ENCODE results near the gene CHCHD3.

Gene CHCHD3

DNA sequence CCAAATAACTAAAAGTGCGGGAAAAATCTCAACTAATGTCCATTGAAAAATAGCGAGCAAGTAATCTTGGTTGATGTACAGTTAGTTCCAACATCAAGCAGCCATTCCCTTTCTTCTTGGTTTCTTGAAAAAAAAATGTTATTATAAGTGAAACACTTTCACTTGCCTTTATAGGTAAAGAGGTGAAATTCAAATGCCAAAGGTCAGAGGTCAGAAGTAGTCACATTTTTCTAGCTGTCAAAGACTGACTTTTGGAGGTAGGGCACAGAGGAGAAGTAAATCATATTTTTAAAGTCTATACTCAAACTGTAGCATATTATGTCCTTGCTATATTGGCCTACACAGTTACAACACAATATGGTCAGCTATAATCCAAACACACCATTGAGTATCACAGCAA, 62.3 kb downstream of the CHCHD3 start:
- DNase-seq (ENCODE audit: low read depth): no peak
- TF ChIP-seq, protein P1, sequence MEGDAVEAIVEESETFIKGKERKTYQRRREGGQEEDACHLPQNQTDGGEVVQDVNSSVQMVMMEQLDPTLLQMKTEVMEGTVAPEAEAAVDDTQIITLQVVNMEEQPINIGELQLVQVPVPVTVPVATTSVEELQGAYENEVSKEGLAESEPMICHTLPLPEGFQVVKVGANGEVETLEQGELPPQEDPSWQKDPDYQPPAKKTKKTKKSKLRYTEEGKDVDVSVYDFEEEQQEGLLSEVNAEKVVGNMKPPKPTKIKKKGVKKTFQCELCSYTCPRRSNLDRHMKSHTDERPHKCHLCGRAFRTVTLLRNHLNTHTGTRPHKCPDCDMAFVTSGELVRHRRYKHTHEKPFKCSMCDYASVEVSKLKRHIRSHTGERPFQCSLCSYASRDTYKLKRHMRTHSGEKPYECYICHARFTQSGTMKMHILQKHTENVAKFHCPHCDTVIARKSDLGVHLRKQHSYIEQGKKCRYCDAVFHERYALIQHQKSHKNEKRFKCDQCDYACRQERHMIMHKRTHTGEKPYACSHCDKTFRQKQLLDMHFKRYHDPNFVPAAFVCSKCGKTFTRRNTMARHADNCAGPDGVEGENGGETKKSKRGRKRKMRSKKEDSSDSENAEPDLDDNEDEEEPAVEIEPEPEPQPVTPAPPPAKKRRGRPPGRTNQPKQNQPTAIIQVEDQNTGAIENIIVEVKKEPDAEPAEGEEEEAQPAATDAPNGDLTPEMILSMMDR (conservative IDR thresholded peaks at IDR 0.05; ENCODE audit: low read depth, low read length): no peak
- H3K4me3 ChIP-seq (ENCODE audit: low read length): no peak overlapping the region

DNA sequence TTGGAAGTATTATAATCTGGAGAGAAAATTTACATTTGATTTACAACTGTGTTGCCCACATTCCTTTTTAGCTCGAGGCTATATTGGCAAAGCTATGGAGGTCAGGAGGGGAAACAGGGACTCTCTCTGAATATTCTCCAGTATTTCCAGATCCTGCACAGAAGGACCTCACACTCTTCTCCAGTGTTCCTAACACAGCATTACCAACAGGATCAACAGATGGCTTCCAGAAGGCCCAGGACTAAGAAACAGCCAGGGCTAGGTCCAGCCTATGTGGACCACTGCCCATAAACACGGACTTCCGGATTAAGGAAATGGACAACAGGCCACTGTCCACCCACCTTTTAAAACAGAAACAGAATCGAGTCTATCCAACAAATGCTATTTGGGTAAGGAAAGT, 65.3 kb downstream of the CHCHD3 start:
- no peak overlapping the region for H3K4me3 ChIP-seq (ENCODE audit: low read length)
- no peak for DNase-seq (ENCODE audit: low read depth)
- TF ChIP-seq, protein P1 (conservative IDR thresholded peaks at IDR 0.05; ENCODE audit: low read depth, low read length): no peak

DNA sequence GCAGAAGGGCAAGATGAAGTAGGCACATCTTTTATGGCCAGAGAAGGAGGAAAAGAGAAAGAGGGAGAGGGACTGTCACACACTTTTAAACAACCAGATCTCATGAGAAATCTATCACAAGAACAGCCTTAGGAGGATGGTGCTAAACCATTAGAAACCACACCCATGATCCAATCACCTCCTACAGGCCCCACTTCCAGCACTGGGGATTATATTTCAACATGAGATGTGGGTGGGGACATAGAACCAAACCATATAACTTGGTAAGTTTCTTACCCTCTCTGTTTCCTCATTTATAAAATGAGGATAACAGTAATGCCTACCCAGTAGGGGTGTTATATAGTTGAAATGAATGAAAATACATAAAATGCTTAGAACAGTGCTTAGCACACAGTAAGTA, 66.0 kb downstream of the CHCHD3 start:
- no peak overlapping the region for H3K4me3 ChIP-seq (ENCODE audit: low read length)
- DNase-seq (ENCODE audit: low read depth): no peak
- TF ChIP-seq, protein P1 (conservative IDR thresholded peaks at IDR 0.05; ENCODE audit: low read depth, low read length): no peak

DNA sequence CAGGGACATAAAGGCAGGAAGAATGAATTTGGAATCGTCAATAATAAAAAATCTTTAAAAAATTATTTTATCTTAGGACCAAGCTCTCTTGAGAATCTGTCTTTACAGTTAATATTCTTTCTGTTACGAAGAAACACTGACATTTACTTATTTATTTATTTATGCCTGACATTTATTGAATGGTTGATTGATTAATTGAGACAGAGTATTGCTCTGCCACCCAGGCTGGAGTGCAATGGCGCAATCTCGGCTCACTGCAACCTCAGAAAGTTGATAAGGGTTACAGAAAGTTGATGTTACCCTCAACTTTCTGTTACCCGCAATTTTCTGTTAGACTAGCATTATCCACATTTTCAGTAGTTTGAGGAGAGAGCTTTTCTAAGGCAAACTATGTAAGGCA, 70.1 kb downstream of the CHCHD3 start:
- no peak overlapping the region for H3K4me3 ChIP-seq (ENCODE audit: low read length)
- TF ChIP-seq, protein P1 (conservative IDR thresholded peaks at IDR 0.05; ENCODE audit: low read depth, low read length): no peak
- no peak for DNase-seq (ENCODE audit: low read depth)

DNA sequence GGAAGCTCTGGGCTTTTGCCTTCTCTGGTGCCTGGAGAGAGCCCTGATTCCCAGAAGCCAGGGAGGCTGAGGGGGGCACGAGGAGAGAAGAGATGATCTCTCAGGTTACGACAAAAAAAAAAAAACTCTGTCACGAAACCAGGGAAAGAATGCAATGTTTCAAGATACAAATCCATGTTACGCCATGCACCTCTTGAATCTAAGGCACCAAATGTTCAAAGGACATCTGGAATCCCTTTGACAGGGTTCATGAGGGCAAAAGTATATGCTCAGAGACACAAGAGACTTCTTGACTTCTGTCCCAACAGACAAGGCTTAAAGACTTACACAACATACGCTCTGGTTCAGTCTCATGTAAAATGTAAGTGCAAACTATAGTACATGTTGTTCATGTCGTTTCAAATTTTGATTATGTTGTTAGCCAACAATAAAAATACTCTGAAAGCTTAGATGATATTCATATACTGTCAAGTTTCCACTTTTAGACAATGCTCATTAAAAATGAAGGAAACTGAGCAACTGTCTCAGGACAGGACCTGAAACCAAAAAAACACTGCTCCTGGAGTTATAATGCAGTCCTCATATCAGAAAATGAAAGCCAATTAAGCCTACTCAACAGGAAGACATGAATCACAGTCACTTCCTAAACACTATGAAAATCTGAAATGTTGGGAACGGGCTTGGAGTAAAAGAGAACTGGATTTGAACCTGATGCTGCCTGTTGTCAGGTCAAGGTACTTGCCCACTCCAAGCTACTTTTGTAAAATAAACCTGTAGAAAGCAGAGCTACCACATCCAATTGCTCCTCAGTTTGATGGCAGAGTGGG, 72.3 kb downstream of the CHCHD3 start:
- no peak for DNase-seq (ENCODE audit: low read depth)
- no peak overlapping the region for H3K4me3 ChIP-seq (ENCODE audit: low read length)
- TF ChIP-seq, protein P1 (conservative IDR thresholded peaks at IDR 0.05; ENCODE audit: low read depth, low read length): no peak

DNA sequence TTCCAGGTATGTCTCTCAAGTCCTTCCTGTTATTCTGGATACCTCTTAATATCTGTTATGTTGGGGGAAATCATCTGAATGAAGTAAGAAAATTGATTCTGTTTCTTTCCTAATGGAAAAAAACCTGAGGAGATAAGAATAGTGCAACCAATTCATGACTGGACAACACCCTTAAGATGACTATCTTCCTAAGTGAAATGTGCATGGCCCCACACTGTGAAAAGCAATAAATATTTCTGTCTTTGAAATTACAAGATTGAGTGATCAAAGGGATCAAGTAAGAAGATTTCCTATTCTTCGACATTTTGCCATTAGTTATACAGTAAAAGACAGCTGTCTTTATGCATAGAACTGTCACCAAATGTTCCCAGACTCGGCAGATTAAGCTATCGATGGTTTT, 73.9 kb downstream of the CHCHD3 start:
- no peak for DNase-seq (ENCODE audit: low read depth)
- TF ChIP-seq, protein P1 (conservative IDR thresholded peaks at IDR 0.05; ENCODE audit: low read depth, low read length): no peak
- no peak overlapping the region for H3K4me3 ChIP-seq (ENCODE audit: low read length)
